GM21367 (cell line): ENCODE results near the gene UCHL3.

Experiments
- ATAC-seq: cut with Tn5 transposase; IDR thresholded peaks from one replicate; pipeline ENCODE4 v1.9.1; 2021; ENCODE audit not compliant: unreplicated experiment

Gene UCHL3

DNA sequence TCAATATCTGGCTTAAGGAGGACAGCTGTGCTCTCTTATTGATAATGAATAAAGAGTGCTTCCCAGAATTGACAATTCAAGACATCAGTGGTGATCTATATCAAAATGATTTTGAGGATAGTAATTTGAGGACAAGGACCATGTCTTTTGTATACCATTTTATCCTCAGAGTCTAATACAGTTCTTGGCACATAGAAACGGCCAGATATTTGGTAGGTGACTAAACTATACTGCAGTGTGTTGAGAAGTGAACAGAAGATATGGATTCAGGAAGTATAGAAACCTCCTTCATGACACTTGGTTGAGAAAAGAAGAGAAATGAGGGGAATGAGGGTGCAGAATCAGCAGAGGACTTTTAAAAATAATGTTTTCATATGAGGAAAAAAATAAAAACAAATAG, 70.4 kb downstream of the UCHL3 start:
- ATAC-seq: no peak

DNA sequence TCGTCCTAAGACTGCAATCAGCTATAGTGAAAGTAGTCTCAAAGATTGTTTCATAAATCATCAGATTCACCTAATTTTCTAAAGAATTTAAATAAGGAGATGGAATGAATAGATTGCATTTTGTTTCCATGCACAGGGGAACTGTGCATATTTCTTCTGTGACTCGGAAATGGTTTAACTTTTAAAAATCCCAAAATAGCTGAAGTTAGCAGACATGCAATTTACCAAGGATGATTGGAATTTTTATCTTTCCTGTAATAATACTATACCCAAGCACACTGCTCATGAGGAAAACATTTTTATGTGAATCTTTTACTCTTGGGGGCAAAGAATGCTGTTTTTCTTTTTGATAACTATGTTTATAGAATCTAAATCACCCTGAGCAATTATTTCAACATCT, 71.6 kb downstream of the UCHL3 start:
- ATAC-seq: no peak

- no peak for ATAC-seq
Measured at GRCh38 chr13:75628801-75629200, 79.2 kb downstream of the UCHL3 start.

GRCh38 chr13:75633285-75633684, 83.7 kb downstream of the UCHL3 start:
- no peak for ATAC-seq

- ATAC-seq: no peak
Measured at GRCh38 chr13:75635101-75635827, 85.7 kb downstream of the UCHL3 start.

DNA sequence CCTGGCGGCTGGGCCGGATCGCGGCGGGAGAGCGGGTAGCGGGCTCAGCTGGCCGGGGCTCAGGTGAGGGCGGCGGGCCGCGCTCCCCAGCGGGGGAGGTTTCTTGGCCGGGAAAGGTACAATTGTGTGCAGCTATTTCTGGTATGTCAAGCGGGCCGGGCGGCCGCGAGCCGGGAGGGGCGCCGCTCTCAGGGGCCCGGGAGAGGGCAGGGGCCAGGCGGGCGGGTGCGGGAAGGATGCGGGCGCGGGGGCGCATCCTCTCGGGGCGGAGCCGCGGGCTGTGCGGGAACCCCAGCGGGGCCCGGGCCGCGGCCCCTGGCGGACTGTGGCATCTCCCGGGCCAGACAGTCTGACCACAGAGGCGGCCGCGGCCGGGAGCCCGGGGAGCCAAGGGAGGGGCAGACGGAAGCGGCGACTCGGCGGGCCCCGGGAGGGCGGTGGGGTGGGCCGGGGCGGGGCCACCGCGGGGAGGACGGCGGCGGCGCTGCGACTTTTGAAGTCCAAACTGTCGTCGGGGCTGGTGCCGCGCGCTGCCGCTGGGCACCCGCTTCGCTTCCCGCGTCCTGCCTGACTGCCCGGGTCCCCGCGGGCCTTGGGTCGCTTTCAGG, 86.3 kb downstream of the UCHL3 start, which contains the start of gene LMO7:
Gene LMO7 (plus strand): TSS at position 503 of the 608 bp plus-strand sequence. CDS start 328 bp downstream, outside the sequence.
- peak; percentile 59 for ATAC-seq

- peak; percentile 46 for ATAC-seq
Measured at GRCh38 chr13:75636436-75637180, 87.0 kb downstream of the UCHL3 start.

- no peak for ATAC-seq
Measured at GRCh38 chr13:75637181-75637750, 87.7 kb downstream of the UCHL3 start.

DNA sequence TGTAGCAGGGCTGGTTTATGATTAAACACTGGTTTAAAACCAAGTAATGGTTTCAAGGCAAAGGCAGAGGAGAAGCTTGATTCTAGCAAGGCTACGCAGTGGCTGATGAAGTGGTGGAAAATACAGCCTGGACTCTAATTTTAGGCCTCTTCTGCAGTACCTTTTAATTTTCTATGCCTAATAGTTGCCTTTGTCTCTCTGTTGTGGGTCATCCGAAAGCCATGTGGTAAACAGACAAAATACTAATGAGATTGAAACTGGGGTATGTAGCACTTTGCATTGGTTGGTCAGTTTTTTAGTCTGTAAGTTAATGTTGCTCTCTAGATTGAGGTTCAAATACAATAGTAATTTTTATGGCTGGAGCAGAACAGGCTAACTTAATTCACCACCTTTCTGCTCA, 89.9 kb downstream of the UCHL3 start:
- no peak for ATAC-seq

DNA sequence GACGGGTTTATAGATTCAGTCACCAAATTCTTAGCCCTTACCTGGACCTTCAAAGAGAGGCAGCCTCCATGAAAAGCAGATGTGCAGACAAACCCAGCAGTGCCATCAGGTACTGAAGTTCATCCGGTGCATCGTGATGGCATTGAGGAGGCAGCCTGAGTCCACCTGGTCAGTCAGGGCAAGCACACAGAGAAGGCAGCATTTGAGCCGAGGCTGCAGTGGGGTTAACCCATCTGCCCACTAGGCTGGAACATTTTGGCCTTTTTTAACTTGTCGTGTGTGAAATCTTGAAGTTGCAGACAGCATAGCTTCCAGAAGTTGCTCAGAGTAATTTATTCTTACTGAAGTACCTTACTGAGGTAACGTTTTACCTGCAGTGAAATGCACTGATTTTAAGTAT, 91.4 kb downstream of the UCHL3 start:
- no peak for ATAC-seq

- ATAC-seq: no peak
Measured at GRCh38 chr13:75643182-75643581, 93.6 kb downstream of the UCHL3 start.

DNA sequence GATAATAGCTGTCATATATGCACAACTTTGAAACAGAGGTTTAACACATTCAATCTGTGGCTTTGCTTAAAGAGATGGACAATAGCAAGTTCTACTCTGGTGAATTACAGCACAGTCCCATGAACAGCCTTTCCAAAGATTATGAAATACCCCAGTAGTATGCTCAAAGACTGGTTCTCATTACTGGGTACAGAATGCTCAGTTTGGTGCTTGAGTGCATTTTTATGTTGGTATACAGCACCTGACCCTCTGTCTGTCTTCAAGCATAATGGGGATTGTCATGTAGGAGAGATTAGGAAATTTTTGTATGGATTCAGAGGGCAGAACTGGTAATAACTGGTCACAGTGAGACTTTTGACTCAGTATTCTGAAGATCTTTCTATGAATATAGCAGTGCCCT, 94.1 kb downstream of the UCHL3 start:
- ATAC-seq: no peak

DNA sequence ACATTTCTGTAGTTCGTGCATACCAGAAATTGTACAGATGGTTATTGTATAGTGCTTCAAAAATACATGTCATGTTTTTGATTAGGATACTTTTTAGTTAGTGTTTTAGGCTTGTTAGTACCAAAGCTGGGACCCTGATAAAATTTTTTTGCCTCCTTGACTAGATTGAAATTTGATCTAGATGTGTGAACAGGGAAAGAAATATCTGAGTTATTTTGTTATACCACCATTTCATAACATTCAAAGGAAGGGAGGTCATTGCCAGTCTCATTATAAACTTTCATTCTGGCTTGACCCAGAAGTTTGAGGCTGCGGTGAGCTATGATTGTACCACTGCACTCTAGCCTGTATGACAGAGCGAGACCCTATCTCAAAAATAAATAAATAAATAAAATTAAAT, 95.5 kb downstream of the UCHL3 start:
- no peak for ATAC-seq

DNA sequence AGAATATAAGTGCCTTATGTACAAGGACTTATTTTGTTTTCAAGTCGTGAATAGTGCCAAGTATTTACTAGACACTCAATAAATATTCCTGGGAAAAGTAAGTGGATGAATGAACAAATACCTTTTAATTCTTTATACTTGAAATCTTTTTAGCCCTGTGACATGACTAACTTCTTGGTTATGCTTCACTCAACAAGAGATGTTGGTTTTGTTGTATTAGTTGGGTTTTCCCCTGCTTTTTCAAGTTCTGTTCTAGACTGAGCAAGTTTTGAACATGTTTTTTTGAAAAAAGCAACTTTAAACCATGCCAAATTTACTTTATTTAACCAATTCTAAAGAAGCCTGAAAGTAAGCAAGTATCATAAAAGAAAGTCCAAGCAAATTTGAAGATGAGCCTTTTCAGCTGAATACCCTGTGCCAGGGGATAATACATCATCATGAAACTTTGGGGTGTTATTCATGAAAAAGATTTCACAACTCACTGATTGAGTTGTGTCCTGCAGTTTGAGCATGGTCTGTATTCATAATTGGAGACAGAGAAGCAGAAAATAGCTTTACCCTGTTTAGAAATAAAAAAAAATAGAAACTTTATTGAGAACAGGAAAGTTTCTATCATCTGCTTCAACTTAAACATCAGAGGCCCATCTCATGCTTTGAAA, 97.7 kb downstream of the UCHL3 start:
- peak; percentile 73 for ATAC-seq

DNA sequence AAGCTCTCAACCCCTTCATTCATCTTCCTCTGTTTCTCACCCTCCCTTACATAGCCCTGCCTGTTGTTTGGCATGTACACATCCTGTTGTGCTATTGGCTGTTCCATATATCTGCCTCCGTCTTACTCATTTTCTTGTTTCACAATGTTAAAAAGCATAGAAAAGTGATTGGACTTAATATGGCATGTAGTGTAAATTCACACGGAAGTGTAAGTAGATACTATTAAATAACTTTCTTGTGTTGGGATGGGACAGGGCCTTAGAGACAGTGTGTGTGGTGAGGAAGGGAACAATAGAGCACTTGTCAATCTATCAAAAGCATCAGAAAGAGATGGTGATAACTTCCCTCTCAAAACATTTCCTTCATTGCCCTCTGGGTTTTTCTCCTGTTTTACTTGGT, 98.9 kb downstream of the UCHL3 start:
- no peak for ATAC-seq

- ATAC-seq: no peak
Measured at GRCh38 chr13:75651013-75651412, 101.4 kb downstream of the UCHL3 start.

GRCh38 chr13:75652726-75653125, 103.1 kb downstream of the UCHL3 start:
- ATAC-seq: no peak
